ENCODE measurements around the gene NRXN3.

NRXN3 gene

DNA sequence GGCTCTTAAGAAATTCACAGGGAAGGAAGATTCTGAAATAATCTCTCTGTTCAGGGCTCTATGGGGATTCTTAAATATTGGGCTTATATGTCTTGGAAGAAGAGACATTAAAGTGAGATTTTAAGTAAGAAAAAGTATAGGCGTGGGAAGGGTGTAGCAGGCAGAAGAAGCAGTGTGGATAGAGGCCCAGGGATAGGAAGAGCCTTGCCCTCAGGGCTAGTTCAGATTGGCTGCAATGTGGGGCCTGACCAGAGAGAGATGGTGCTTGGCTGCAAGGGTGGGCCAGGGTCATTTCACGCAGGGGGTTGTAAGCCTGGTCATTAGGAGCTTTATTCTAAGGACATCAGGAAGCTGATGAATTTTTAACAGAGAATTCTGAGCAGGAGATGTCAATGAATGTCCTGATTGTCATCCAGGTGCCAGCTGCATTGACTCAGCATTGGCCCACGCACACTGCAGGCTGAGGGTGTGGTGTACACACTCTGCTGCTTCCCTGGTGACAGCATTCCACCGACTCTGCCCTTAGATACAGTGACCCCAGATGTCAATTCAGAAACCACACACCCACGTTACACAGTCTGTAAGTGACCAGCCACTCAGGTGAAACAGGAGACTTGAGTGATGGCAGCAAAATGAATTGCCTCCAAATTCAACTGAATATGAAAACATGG, 582.5 kb downstream of the NRXN3 start:
- FAIRE-seq = no peak

DNA sequence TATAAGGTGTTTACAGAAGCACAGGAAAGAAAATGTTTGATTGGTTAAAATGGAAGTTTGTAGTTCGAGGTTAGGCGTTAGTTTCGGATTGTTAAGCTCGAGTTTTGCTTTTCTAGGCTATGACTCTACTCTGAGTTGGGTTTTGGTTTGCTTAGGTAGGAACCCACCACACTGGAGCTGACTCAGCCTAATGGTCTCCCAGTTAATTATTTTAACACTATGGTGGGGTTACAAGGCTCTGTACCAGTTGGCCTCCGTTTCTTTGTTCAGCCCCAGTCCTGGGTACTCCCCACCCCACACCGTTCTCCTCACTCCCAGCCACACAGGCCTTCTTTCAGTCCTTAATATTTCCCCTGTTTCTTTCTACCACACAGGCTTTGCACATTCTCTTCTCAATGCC, 583.9 kb downstream of the NRXN3 start:
- FAIRE-seq = no peak

DNA sequence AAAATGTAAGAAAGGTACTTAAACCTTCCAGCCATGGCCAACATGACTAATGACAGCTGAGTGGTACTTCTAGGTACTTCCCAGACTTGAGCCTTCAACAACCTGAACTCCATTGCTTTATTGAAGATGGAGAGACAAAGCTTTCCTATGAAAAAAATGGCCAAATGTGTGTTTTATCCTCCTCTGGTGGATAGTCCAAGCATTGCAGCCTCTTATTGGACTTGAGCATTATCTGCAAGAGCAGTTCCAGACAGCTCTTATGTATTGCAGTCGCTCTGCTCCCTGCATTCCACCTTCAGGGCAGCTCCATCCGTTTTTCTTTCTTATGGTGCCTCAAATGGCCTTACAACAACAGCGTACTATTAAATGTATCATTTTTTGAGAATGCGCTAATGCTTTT, 588.2 kb downstream of the NRXN3 start:
- FAIRE-seq = no peak

DNA sequence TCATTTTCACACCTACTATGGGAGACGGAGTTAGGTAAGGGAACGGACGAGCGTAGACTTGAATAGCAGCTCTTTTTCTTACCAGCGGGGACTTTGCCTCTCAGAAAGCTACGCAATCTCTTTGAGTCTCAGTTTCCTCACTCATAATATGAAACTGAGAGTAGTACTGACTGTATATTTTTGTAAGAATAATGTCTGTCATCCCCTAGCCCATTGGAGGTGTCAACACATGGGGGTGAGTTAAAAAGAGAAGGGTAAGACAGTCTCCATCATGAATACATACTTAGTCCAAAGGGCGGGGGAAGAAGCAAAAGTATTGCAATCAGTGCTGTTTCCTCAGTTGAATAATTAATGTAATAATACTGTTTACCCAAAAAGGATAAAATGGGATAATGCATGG, 592.2 kb downstream of the NRXN3 start:
- no peak for FAIRE-seq

DNA sequence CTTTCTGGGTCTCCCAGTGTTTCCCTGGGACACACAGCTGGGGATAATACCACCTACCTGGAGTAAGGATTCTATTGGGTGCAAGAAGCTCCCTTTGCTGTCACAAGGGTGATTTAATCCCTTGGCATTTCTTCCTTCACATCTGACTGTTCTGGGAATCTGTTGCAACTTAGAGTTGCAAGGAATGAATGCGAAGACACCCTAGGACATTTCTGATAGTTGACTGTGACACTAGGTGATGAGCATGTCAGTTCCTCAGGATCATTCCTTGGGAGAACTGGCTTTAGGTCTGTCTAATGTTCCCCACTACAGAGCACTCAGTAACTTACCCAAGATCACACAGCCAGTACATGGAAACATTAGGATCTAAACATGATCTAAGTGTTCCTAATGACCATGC, 593.6 kb downstream of the NRXN3 start:
- no peak for FAIRE-seq

DNA sequence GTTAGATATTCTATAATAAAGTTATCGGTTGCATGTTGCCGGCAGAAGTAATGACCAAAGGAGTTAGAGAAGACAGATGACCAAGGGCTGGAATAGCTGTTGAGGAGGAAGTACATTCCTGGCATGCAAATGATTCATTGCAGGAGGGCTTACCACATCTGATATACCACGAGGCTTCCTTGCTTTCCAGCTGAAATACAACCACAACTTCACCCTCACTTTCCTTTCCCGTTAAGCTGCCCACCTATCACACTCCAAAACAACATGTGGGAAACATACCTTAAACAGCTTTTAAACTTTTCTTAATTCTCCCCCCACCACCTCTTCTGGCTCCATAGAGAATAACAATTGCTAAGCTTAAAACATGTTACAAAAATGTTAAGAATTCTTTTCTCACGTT, 594.1 kb downstream of the NRXN3 start:
- FAIRE-seq = no peak

DNA sequence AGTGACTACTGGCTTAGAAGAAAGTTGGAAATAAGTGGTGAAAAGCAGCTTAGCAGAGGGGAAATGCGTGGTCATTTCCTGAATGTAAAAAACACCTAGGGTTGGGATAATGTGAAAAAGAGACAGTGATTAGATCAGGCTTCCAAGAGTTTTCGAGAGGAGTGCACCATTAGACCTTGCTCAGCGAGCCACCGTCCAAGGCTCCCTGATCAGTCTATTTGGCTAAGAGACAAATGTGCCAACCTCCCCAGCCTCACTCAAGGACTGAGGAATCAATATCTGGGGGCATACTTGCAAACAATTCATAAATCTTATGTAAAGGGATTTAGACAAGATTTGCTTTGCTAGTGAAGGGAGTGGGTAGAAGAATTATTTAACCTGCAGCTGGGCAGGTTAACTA, 594.5 kb downstream of the NRXN3 start:
- FAIRE-seq = no peak

DNA sequence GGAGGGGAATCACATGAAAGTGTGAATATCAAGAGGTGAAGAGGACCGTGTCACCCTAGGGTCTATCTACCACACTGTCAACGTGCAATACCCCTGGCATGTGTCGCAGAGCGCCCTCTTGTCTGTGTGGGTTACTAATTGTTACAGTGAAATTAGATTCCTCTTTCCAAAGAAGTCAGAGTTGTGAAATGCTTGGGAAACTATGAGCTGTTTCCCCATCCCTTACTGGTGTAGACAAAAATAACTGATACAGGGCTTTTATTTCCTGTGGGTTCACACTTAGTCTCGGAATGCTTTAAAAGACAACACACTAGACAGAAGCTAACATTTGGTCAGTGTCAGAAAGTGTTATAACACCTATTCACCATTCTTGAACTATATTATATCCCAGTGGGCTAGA, 597.3 kb downstream of the NRXN3 start:
- no peak for FAIRE-seq

DNA sequence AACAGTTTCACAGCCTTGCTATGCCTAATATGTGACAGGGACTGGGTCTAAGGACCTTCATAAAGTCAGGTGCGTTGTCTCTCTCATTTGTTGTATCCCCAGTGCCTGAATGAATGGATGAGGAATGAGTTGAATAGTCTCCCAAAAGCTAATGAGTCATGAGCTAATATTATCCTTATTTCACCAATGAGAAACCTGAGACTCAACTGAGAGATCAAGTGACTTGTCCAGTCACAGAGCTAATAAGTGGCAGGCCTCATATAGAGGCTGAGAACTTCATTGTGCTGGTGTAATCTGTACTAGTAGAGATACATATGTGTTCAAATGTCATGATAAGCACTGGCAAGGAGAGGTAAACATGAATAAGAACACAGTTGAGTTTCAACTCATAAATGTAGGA, 612.4 kb downstream of the NRXN3 start:
- no peak for FAIRE-seq

DNA sequence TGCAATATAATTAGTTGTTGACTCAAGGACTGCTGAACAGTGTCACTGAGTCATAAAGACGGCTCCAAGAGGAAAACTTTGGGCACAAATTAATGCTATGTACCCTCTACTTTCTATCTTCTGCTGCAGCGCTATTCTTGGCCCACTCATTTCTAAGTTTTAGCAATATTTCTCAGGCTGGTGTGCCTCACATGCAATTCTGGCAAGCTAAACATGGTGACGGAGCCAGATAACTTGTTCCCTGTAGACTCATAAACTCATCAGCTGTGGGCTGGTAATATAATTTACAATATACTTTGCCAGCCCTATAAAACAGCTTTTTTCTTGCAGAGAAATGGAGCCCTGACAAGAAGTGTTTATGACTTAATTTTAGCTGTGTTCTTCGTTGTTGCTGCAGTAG, 615.1 kb downstream of the NRXN3 start:
- no peak for FAIRE-seq

DNA sequence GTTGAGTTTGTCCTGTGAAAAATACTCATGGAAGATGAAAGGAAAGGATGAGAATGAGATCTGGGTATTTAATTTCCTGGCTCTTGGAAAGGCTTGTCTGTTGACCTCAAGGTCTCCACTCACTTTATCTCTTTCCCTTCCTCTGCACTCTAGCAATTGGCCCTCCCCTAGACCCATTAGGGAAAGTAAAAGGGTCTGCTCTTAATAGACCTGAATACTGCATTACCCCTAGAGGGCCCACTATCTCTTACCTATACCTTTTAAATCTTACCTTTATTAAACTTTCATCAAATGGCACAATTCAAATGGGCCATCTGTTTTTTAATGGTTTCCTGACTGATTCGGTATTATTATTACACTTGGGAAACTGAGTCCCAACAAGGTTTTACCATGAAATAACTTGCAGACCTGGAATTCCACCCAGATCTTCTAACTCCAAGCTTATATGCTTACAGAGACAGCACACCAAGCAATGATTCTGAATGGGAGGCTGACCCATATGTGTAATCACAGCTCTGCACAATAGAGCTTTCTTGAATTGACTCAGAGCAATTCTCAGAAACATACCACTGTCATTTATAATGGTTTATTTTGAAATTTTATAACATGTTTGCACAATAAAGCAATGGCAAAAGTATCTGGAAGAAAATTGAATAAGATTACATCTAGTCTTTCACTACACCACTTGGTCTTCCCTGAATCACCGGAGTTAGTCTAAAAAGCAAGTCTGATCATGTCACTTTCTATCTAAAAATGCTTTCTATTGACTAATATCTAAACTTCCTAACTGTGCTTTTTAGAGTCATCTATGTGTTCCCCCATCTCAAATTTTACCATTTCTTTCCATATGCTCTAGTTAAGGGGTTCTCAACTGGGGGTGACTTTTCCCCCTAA, 618.5 kb downstream of the NRXN3 start:
- no peak for FAIRE-seq

DNA sequence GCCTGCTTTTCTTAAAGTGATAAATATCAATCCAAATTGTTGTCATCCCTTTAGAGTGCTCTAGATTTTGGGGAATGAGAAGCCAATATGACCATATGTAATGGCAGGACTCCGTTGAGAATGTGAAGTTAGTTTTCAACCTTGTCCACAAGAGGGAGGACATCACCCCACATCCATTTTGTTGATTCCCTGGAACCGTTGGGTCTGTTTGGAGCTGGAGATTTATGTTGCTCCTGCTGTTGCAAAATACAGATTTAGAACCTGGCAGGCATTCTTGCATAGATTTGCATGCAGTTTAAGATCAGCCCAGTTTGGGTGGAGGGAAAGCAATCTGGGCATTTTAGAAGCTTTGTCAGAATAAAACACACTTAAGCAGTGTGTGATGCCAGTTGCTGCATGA, 620.1 kb downstream of the NRXN3 start:
- no peak for FAIRE-seq

DNA sequence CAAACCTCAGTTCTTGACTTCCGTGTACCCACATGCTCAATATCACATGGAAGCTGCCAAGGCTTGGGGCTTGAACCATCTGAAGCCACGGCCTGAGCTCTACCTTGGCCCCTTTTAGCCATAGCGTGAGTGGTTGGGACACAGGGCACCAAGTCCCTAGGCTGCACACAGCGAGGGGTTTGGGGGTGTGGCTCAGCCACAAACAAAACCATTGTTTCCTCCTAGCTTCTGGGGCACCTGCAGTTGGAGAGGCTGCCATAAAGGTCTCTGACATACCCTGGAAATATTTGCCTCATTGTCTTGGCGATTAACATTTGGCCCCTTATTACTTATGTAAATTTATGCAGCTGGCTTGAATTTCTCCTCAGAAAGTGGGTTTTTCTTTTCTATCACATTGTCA, 628.6 kb downstream of the NRXN3 start:
- FAIRE-seq = no peak

DNA sequence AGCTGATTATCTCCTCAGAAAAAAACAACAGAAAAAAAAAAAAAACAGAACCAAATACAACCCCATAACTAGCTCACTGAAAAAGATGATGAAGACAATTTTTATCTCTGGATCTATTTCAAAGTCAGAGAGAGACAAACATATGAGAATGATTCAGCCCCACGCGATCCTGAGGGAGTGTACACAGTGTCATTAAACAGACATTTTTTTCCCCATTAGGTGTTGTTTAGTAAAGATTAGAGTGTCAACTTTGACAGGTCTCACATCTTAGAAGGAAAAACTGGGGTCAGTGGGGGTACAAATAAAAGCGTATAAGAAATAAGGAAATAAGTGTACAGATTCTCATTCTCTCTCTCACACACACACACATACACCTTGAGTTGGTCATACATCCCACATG, 635.4 kb downstream of the NRXN3 start:
- no peak for FAIRE-seq

DNA sequence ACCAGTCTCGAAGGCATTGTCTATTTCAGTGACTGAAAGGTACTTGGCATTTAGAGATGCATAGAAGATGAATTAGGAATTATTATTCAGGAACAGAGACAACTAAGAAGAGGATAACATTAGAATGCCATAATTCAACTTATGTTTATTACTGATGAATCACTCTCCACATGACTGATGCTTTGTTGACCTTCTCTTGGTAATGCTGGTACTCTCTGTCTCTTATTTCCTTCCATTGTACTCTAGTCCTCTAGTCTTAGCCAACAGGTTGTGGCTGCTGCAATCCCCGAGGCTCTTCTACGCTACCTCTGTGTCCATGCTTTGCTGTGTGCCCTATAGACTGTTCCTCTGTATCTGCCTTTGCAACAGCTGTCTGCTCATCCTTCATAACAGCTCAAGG, 652.9 kb downstream of the NRXN3 start:
- no peak for FAIRE-seq

DNA sequence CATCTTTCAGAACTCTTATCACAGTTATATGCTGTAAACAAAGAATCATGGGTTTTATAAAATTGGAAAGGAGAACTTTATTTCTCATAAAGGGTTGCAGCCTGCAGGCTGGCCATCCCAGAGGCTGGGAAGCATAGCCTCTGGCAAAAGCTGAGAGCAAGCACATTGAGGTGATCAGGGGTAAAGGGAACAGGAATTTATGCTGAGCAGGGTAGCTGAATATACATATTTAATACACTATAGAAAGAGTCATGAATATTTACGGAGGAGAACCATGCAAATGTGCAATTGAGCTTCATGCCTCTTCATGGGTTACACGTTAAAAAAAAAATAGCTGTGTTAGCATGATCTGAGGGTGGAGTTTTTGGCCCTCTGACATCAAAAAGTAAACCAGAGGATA, 653.3 kb downstream of the NRXN3 start:
- no peak for FAIRE-seq

DNA sequence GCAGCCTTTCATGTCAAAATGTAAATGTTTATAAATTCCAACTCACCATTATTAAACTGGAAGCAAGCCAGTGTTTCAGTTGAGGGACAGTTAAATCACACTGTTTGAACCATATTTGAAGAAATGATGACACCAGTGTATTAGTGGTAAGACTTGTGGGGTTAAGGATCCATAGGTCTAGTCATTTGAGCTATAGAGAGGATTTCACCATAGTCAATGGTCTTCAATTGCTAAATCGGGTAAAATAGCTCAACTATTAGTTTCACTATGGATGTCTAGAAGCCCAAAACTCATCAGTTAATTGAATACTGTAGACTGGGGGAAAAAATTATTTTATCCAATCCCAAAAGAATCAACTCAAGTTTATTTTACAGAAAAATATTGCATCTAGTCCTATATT, 659.1 kb downstream of the NRXN3 start:
- no peak for FAIRE-seq

DNA sequence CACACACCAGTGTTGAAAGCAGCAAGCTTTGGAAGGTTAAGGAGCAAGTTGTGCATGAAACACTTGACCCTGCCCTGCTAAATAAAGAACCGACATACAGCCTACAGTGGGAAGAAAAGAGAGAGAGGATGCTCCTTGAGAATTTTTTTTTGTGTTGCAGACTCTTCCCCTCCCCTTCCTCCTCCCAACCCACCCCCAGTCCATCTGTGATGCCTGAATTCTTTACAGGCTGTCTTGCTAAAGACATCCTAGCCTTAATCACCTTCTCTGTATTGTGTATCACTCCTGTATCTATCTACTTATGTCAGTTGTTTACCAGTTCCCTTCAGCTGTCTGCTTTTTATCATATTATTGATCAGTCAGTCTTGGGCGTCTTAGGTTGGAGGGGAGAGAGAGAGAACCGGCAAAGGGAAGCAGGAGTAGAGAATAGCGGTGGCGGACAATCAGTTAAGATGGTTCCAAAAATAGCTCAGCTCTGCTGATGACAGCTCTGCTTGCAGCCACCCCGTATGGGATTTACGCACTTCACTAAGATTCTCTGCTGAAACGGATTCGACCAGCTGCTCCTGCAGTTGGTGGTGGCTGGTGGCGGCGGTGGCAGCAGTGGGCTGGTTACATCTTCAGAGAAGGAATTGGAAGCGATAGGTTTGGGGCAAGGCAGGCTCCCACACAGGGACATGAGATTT, 664.7 kb downstream of the NRXN3 start:
- FAIRE-seq = no peak

DNA sequence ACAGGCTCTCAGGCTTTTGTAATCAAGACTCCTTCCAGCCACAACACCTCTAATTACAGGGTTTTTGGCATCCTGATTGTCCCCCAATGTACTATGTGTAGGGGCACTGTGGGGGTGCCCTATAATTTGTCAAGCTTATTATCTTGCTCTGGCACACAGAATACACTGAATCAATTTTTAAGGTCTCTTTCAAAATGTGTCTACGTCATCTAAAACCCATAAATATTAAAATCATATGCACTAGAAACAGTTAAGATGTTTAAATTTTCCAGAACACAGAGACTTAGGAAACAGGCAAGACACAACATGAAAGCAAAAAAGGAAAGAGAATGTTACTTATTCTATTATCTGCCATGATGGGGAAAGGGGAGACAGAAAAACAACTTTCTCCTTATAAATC, 665.7 kb downstream of the NRXN3 start:
- FAIRE-seq = no peak

DNA sequence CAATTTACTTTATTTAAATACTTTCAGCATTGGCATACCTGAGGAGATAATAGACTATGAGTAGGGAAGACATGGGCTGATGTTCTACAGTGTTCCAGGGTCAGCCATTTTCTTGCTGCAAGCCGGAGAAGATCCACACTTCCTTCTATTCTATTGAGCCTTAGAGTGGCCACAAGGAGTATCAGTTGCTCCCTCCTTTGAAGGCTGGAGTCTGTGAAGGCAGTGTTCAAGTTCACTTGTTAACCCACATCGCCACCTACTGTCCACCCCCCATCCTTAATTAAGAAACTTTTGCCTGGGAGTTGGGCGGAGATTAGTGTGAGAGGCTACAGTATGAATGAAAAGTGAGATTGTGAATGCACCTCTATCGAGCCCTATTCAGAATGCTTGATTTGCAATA, 666.6 kb downstream of the NRXN3 start:
- FAIRE-seq = no peak

DNA sequence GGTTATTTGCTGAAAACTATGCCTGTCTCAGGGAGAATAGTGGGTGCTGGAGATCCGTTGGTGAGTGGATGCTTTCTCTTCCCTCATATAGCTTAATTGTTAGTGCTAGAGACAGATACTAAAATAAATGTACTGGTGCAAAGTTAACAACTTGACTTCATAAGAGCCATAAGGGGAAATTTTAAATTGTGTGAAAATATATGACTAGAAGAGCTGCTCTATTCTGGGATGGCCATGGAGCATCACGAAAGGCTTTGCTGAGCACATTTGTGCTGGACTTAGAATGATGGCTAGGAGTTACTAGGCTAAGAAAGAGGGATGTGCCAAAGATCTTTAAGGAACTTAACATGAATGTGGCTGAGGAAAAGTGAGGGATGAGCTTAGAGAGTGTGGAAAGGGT, 668.8 kb downstream of the NRXN3 start:
- FAIRE-seq = no peak

DNA sequence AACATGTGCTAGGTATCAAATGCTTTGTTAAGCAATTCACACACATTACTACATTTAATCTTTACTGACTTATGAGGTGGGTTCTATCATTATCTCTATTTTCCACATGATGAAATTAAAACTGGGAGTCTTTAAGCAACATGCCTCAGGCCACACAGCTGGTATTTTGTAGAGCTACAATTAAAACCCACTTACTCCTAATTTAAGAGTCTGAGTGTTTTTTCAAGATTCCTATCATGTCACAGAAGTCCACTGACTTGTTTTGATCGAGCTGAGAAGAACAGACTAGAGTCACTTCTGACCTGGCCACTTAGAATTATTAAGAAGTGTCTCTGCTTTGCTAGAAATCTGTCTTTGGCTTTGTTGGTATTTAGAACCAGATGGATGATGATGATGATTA, 670.7 kb downstream of the NRXN3 start:
- FAIRE-seq = no peak

DNA sequence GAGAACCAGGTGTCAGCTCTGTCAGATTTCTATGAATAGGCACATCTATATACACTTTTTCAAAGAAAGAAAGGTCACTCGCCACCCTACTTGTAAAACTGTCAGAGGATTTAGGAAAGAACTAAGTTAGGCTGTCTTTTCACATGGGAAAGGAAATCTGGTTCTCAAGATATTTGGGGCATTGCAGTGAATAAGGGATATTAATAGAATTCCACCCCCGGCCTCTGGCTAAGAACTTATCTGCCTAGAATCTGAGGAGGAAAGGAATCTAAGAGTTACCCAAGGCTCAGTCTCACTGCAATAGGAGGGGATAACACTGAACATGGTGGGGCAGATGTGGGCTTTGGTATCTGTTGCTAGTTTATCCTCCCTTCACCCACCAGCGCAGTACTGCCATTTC, 677.6 kb downstream of the NRXN3 start:
- no peak for FAIRE-seq

DNA sequence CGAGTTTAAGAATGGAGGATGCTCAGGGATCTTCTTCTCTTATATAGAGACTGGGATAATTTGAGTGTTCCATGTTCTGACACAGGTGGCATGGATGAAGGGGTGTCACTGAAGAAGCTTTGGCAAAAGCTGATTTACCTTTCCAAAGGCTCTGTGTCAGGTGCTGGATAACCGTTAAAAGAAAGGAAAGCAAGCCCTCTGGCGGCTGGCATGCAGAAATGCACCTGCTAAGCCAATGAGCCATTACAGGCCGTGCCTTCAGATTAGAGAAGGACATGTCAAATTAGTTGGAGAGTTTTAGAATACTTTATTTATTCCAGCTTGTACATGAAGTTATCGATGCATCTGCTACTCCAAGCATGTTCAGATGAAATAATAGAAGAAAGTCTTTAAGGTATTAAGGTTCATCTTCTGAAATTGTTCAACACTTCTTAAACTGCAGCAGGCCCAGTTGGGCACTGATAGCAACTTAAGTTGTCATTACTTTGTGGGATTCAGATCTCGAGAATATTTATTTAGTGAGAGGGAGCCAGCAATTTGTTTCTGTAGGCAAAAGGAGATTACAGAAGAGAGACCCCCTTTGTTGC, 678.2 kb downstream of the NRXN3 start:
- no peak for FAIRE-seq
